ENCODE measurements around the gene PTPRR.

- TF ChIP-seq, protein P1, sequence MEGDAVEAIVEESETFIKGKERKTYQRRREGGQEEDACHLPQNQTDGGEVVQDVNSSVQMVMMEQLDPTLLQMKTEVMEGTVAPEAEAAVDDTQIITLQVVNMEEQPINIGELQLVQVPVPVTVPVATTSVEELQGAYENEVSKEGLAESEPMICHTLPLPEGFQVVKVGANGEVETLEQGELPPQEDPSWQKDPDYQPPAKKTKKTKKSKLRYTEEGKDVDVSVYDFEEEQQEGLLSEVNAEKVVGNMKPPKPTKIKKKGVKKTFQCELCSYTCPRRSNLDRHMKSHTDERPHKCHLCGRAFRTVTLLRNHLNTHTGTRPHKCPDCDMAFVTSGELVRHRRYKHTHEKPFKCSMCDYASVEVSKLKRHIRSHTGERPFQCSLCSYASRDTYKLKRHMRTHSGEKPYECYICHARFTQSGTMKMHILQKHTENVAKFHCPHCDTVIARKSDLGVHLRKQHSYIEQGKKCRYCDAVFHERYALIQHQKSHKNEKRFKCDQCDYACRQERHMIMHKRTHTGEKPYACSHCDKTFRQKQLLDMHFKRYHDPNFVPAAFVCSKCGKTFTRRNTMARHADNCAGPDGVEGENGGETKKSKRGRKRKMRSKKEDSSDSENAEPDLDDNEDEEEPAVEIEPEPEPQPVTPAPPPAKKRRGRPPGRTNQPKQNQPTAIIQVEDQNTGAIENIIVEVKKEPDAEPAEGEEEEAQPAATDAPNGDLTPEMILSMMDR (IDR thresholded peaks at IDR 0.05; ENCODE audit: insufficient read depth, low read length, poor library complexity, severe bottlenecking), result no peak
- TF ChIP-seq EZH2phosphoT487 (conservative IDR thresholded peaks at IDR 0.05; ENCODE audit: low read length), result no peak
Measured at GRCh38 chr12:70828351-70828750, 92.2 kb downstream of the PTPRR start.

All from SU-DHL-6 (cell line).